HG03103 (cell line): ENCODE measurements around the gene NOTCH2.
"Not testable (repeated sequence)": the region's sequence is repeated elsewhere in the genome, so short reads cannot be mapped to it uniquely, and the experiment has no call there.

Experiments used
- ATAC-seq: cut with Tn5 transposase; IDR thresholded peaks from one replicate; pipeline ENCODE4 v1.9.1; 2021; ENCODE audit warnings: low read depth; ENCODE audit not compliant: unreplicated experiment

NOTCH2 gene

GRCh38 chr1:120069067-120069919, at the start of gene NOTCH2:
NOTCH2 (minus strand) TSS chr1:120069662; CDS start chr1:120069406, 256 bp downstream.
- not testable (repeated sequence) for ATAC-seq

- ATAC-seq: peak; percentile 51
Measured at GRCh38 chr1:120117371-120118177, 48.1 kb upstream of the NOTCH2 start.

- ATAC-seq: not testable (repeated sequence)
Measured at GRCh38 chr1:120116094-120116493, 46.6 kb upstream of the NOTCH2 start.

- ATAC-seq: not testable (repeated sequence)
Measured at GRCh38 chr1:120113134-120113533, 43.7 kb upstream of the NOTCH2 start.

GRCh38 chr1:120112212-120112611, 42.8 kb upstream of the NOTCH2 start:
- not testable (repeated sequence) for ATAC-seq

GRCh38 chr1:120111771-120112170, 42.3 kb upstream of the NOTCH2 start:
- ATAC-seq: not testable (repeated sequence)

- not testable (repeated sequence) for ATAC-seq
Measured at GRCh38 chr1:120111008-120111407, 41.5 kb upstream of the NOTCH2 start.

GRCh38 chr1:120109656-120110055, 40.2 kb upstream of the NOTCH2 start:
- ATAC-seq: not testable (repeated sequence)

GRCh38 chr1:120109180-120109579, 39.7 kb upstream of the NOTCH2 start:
- ATAC-seq: not testable (repeated sequence)

GRCh38 chr1:120105288-120105687, 35.8 kb upstream of the NOTCH2 start:
- ATAC-seq: not testable (repeated sequence)

- not testable (repeated sequence) for ATAC-seq
Measured at GRCh38 chr1:120103768-120104167, 34.3 kb upstream of the NOTCH2 start.

- ATAC-seq: not testable (repeated sequence)
Measured at GRCh38 chr1:120101593-120101992, 32.1 kb upstream of the NOTCH2 start.

GRCh38 chr1:120100590-120100989, 31.1 kb upstream of the NOTCH2 start:
- not testable (repeated sequence) for ATAC-seq

GRCh38 chr1:120098986-120099759, 29.7 kb upstream of the NOTCH2 start:
- ATAC-seq: not testable (repeated sequence)

GRCh38 chr1:120096981-120097545, 27.6 kb upstream of the NOTCH2 start:
- ATAC-seq: not testable (repeated sequence)

GRCh38 chr1:120093548-120094181, 24.2 kb upstream of the NOTCH2 start:
- not testable (repeated sequence) for ATAC-seq

- not testable (repeated sequence) for ATAC-seq
Measured at GRCh38 chr1:120092232-120093218, 23.1 kb upstream of the NOTCH2 start.

GRCh38 chr1:120090830-120091229, 21.4 kb upstream of the NOTCH2 start:
- not testable (repeated sequence) for ATAC-seq
